ENCODE measurements around the gene DUSP1. TPM values are rescaled to one million over a fixed set of nuclear protein-coding genes. Genes with fewer than 3 reads are reported as not detected.
A peak's percentile ranks its signal among the peaks of the same experiment; 100 is the strongest.

Gene DUSP1
- total and polyA plus RNA-seq, 4 donors, result 138 to 1,153 (median 344) TPM

DNA sequence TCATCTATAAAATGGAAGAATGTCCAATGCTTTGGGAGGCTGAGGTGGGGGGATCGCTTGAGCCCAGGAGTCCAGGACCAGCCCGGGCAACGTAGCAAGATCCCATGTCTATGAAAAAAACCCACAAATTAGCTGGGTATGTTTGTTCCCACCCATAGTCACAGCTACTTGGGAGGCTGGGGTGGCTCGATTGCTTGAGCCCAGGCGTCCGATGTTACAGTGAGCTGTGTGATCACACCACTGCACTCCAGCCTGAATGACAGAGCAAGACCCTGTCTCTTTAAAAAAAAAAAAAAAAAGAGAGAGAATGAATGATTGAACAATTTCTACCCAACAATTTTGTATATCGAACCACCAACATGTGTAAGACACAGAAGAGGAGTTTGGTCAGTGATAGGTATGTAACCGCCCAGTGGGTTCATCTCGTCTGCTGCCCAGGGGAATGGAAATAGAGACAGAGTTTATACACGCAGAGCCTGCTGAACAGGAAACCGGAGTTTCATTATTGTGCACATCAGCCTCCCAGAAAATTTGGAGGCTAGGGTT is 36.8 kb upstream of the DUSP1 start:
- peaks cover 0 to 6% (median 2%) of the 10 kb centered on the region in 4 donors for H3K9me3 ChIP-seq (ENCODE audit: control insufficient read depth in 4 of 4, insufficient read depth in 3 of 4, low read length in 3 of 4)
- TF ChIP-seq, protein P1, sequence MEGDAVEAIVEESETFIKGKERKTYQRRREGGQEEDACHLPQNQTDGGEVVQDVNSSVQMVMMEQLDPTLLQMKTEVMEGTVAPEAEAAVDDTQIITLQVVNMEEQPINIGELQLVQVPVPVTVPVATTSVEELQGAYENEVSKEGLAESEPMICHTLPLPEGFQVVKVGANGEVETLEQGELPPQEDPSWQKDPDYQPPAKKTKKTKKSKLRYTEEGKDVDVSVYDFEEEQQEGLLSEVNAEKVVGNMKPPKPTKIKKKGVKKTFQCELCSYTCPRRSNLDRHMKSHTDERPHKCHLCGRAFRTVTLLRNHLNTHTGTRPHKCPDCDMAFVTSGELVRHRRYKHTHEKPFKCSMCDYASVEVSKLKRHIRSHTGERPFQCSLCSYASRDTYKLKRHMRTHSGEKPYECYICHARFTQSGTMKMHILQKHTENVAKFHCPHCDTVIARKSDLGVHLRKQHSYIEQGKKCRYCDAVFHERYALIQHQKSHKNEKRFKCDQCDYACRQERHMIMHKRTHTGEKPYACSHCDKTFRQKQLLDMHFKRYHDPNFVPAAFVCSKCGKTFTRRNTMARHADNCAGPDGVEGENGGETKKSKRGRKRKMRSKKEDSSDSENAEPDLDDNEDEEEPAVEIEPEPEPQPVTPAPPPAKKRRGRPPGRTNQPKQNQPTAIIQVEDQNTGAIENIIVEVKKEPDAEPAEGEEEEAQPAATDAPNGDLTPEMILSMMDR (IDR thresholded peaks at IDR 0.05; ENCODE audit: control extremely low read depth, extremely low read depth), result no peak
- no peak overlapping the region for H3K9ac ChIP-seq (ENCODE audit: insufficient read depth in 1 of 2, low read length in 2 of 2)
- H3K27ac ChIP-seq (ENCODE audit: low read depth in 1 of 2, low read length in 1 of 2), result peak overlapping the region in 1 of 2 donors; percentile 97
- H3K4me3 ChIP-seq, result no peak overlapping the region
- 86 to 88% methylated on average over 11 of the region's 11 CpGs for WGBS, 2 donors
- no peaks in the 10 kb centered on the region for H3K36me3 ChIP-seq (ENCODE audit: control insufficient read depth in 4 of 4, insufficient read depth in 4 of 4, low read length in 4 of 4)
- H3K4me1 ChIP-seq (ENCODE audit: control insufficient read depth in 5 of 5, insufficient read depth in 5 of 5, low read length in 5 of 5), result peaks cover 0 to 10% (median 0%) of the 10 kb centered on the region in 5 donors
- no peak for ATAC-seq (ENCODE audit: insufficient read depth, low FRiP score)
- no peaks in the 10 kb centered on the region for H3K27me3 ChIP-seq (ENCODE audit: control insufficient read depth in 3 of 3, insufficient read depth in 3 of 3, low read length in 2 of 3)
- DNase-seq, result no peak

GRCh38 chr5:172806897-172807672 is 36.1 kb upstream of the DUSP1 start:
- no peaks in the 10 kb centered on the region for H3K27me3 ChIP-seq (ENCODE audit: control insufficient read depth in 3 of 3, insufficient read depth in 3 of 3, low read length in 2 of 3)
- ATAC-seq (ENCODE audit: insufficient read depth, low FRiP score), result peak; percentile 99
- peak overlapping the region in 1 of 2 donors; percentile 97 for H3K27ac ChIP-seq (ENCODE audit: low read depth in 1 of 2, low read length in 1 of 2)
- peaks cover 0 to 11% (median 0%) of the 10 kb centered on the region in 5 donors for H3K4me1 ChIP-seq (ENCODE audit: control insufficient read depth in 5 of 5, insufficient read depth in 5 of 5, low read length in 5 of 5)
- H3K36me3 ChIP-seq (ENCODE audit: control insufficient read depth in 4 of 4, insufficient read depth in 4 of 4, low read length in 4 of 4), result no peaks in the 10 kb centered on the region
- TF ChIP-seq, protein P1 (IDR thresholded peaks at IDR 0.05; ENCODE audit: control extremely low read depth, extremely low read depth), result no peak
- H3K9me3 ChIP-seq (ENCODE audit: control insufficient read depth in 4 of 4, insufficient read depth in 3 of 4, low read length in 3 of 4), result peaks cover 0 to 6% (median 2%) of the 10 kb centered on the region in 4 donors
- 47 to 52% methylated on average over 24 of the region's 24 CpGs for WGBS, 2 donors
- H3K9ac ChIP-seq (ENCODE audit: insufficient read depth in 1 of 2, low read length in 2 of 2), result peak overlapping the region in 1 of 2 donors; percentile 51
- H3K4me3 ChIP-seq, result no peak overlapping the region
- peak; percentile 76 to 80 (median 80) for DNase-seq

DNA sequence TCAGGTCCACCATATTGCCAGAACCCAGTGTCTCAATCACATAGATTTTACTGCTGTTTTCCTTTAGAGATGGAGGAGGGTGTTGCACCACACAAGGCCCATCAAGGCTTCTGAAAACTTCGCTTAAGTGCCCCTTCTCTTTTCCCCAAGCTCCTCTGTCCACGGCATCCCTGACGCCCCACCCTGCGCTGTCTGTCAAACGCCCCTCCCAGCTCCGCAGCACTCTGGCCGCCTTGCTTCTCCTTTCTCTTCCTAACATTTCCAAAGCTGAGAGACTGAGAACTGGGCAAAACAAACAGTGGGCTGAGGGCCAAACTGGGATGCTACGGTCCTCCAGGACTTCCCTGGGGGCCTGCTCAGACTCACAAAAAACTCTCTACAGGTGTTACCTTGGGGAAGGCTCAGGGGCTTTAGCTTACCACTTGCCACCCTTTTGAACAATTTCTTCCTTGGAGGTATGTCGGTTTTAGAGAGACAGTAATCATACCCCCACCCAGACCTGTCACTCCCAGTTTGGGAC is 34.8 kb upstream of the DUSP1 start:
- TF ChIP-seq, protein P1 (IDR thresholded peaks at IDR 0.05; ENCODE audit: control extremely low read depth, extremely low read depth), result no peak
- Histone ChIP-seq H3K27ac (ENCODE audit: low read depth in 1 of 2, low read length in 1 of 2) (peak overlapping the region in 1 of 2 donors; percentile 84), H3K9me3 (ENCODE audit: control insufficient read depth in 4 of 4, insufficient read depth in 3 of 4, low read length in 3 of 4) (peaks cover 0 to 6% (median 2%) of the 10 kb centered on the region in 4 donors), H3K4me1 (ENCODE audit: control insufficient read depth in 5 of 5, insufficient read depth in 5 of 5, low read length in 5 of 5) (peaks cover 0 to 18% (median 0%) of the 10 kb centered on the region in 5 donors), H3K27me3 (ENCODE audit: control insufficient read depth in 3 of 3, insufficient read depth in 3 of 3, low read length in 2 of 3) (no peaks in the 10 kb centered on the region), H3K4me3 (no peak overlapping the region), H3K36me3 (ENCODE audit: control insufficient read depth in 4 of 4, insufficient read depth in 4 of 4, low read length in 4 of 4) (no peaks in the 10 kb centered on the region), H3K9ac (ENCODE audit: insufficient read depth in 1 of 2, low read length in 2 of 2) (no peak overlapping the region)
- 81 to 82% methylated on average over 9 of the region's 9 CpGs for WGBS, 2 donors
- ATAC-seq (ENCODE audit: insufficient read depth, low FRiP score) (no peak), DNase-seq (no peak)
